Measurements from ENCODE around the gene KIF25.

KIF25 gene

DNA sequence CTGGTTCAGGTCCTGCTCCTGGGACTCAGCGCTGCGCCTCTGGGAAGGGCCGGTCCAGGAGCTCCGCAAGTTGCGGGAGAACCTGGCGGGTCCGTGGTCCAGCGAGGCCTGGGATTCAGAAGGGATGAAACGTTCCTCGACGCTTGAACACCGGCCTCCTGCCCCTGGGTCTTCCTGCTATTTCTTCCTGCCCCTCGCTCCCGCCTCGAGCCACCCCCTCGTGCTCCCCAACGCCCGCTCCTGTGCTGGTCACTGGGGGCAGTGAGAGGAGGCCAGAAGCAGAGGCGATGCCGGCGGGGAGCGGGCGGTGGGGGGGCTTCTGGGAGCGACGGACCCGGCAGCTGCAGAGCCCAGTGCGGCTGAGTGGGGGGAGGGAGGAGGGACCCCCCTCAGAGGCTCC, 20.8 kb upstream of the KIF25 start:
- no peaks in the 10 kb centered on the region for H3F3A ChIP-seq (ENCODE audit: low read depth)
- H3K4me2 ChIP-seq (ENCODE audit: low read depth, low read length, poor library complexity, severe bottlenecking): no peak overlapping the region
- H3K4me3 ChIP-seq (ENCODE audit: low read length, poor library complexity, severe bottlenecking): no peak overlapping the region
- no peaks in the 10 kb centered on the region for H4K20me1 ChIP-seq (ENCODE audit: insufficient read depth, low read length, poor library complexity, severe bottlenecking)
- TF ChIP-seq, protein P1, sequence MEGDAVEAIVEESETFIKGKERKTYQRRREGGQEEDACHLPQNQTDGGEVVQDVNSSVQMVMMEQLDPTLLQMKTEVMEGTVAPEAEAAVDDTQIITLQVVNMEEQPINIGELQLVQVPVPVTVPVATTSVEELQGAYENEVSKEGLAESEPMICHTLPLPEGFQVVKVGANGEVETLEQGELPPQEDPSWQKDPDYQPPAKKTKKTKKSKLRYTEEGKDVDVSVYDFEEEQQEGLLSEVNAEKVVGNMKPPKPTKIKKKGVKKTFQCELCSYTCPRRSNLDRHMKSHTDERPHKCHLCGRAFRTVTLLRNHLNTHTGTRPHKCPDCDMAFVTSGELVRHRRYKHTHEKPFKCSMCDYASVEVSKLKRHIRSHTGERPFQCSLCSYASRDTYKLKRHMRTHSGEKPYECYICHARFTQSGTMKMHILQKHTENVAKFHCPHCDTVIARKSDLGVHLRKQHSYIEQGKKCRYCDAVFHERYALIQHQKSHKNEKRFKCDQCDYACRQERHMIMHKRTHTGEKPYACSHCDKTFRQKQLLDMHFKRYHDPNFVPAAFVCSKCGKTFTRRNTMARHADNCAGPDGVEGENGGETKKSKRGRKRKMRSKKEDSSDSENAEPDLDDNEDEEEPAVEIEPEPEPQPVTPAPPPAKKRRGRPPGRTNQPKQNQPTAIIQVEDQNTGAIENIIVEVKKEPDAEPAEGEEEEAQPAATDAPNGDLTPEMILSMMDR (conservative IDR thresholded peaks at IDR 0.05; ENCODE audit: low read length): no peak
- TF ChIP-seq EZH2phosphoT487 (IDR thresholded peaks at IDR 0.05; ENCODE audit: borderline replicate concordance): no peak
- H3K36me3 ChIP-seq (ENCODE audit: insufficient read depth, low read length): no peaks in the 10 kb centered on the region
- no peak overlapping the region for H3K9ac ChIP-seq (ENCODE audit: low read depth, low read length, poor library complexity, severe bottlenecking)
- no peaks in the 10 kb centered on the region for H3K27me3 ChIP-seq (ENCODE audit: insufficient read depth, low read length, poor library complexity, severe bottlenecking)
- no peaks in the 10 kb centered on the region; the same call in 1 of the 2 replicates for H3K9me3 ChIP-seq (ENCODE audit: insufficient read depth, low read depth, low read length)
- H3K4me1 ChIP-seq (ENCODE audit: insufficient read depth, low read length, poor library complexity, severe bottlenecking): no peaks in the 10 kb centered on the region
- no peaks in the 10 kb centered on the region for H3K79me2 ChIP-seq (ENCODE audit: insufficient read depth, low read length)
- no peaks in the 10 kb centered on the region for H3K9me2 ChIP-seq (replicated peaks; ENCODE audit: low read depth, low read length)
- no peak overlapping the region for H2AFZ ChIP-seq (ENCODE audit: low read length)

DNA sequence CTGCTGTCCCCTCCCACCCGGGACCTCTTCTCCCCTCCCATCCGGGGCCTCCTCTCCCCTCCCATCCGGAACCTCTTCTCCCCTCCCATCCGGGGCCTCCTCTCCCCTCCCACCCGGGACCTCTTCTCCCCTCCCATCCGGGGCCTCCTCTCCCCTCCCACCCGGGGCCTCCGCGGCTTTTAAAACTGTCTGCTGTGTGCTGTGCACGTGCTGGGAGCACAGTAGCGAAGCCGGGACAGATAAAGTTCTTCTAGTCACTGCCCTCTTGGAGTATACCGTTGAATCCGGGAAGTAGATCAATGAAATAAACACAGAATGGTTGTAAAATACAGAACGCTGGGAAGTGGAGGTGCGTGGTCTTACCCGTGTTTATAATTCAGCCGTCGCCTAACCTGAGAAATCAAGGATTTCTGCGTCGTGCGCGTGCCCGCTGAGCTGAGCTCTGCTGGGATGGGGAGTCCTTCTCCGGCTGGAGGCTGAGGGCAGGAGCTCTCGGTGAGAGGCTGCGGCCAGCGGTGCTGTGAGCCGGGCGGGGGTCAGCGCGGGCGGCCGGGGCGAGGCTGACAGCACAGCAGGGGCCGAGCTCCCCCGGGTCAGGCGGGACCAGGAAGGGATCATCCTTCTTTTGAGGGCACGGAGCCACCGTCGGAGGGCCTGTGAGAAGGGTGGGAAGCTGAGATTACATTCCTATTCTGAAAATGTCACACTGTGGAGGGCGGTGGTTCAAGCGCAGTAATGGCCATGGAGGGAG, 19.6 kb upstream of the KIF25 start:
- Histone ChIP-seq H3F3A (ENCODE audit: low read depth) (no peaks in the 10 kb centered on the region), H4K20me1 (ENCODE audit: insufficient read depth, low read length, poor library complexity, severe bottlenecking) (no peaks in the 10 kb centered on the region), H3K36me3 (ENCODE audit: insufficient read depth, low read length) (no peaks in the 10 kb centered on the region), H3K9me3 (ENCODE audit: insufficient read depth, low read depth, low read length) (no peaks in the 10 kb centered on the region; the same call in 1 of the 2 replicates), H3K4me3 (ENCODE audit: low read length, poor library complexity, severe bottlenecking) (no peak overlapping the region), H3K4me1 (ENCODE audit: insufficient read depth, low read length, poor library complexity, severe bottlenecking) (no peaks in the 10 kb centered on the region), H2AFZ (ENCODE audit: low read length) (no peak overlapping the region), H3K4me2 (ENCODE audit: low read depth, low read length, poor library complexity, severe bottlenecking) (no peak overlapping the region), H3K27me3 (ENCODE audit: insufficient read depth, low read length, poor library complexity, severe bottlenecking) (no peaks in the 10 kb centered on the region), H3K9ac (ENCODE audit: low read depth, low read length, poor library complexity, severe bottlenecking) (no peak overlapping the region), H3K9me2 (replicated peaks; ENCODE audit: low read depth, low read length) (no peaks in the 10 kb centered on the region), H3K79me2 (ENCODE audit: insufficient read depth, low read length) (no peaks in the 10 kb centered on the region)
- TF ChIP-seq, protein P1 (conservative IDR thresholded peaks at IDR 0.05; ENCODE audit: low read length): no peak
- TF ChIP-seq EZH2phosphoT487 (IDR thresholded peaks at IDR 0.05; ENCODE audit: borderline replicate concordance): no peak

DNA sequence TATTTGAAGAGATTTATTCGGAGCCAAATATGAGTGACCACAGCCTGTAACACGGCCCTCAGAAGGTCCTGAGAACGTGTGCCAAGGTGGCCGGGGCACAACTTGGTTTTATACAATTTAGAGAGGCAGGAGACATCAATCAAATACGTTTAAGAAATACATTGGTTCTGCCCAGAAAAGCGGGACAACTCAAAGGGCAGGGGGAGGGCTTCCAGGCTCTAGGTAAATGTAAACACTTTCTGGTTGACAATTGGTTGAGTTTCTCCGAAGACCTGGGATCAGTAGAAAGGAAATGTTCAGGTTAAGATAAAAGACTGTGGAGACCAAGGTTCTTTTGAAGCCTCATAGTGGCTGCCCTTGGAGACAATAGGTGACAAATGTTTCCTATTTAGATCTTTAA, 18.9 kb upstream of the KIF25 start:
- no peak for TF ChIP-seq EZH2phosphoT487 (IDR thresholded peaks at IDR 0.05; ENCODE audit: borderline replicate concordance)
- TF ChIP-seq, protein P1 (conservative IDR thresholded peaks at IDR 0.05; ENCODE audit: low read length): no peak
- Histone ChIP-seq H3K79me2 (ENCODE audit: insufficient read depth, low read length) (no peaks in the 10 kb centered on the region), H3K4me2 (ENCODE audit: low read depth, low read length, poor library complexity, severe bottlenecking) (no peak overlapping the region), H3K27me3 (ENCODE audit: insufficient read depth, low read length, poor library complexity, severe bottlenecking) (no peaks in the 10 kb centered on the region), H3K9me2 (replicated peaks; ENCODE audit: low read depth, low read length) (no peaks in the 10 kb centered on the region), H3K4me3 (ENCODE audit: low read length, poor library complexity, severe bottlenecking) (no peak overlapping the region), H3K9ac (ENCODE audit: low read depth, low read length, poor library complexity, severe bottlenecking) (no peak overlapping the region), H3K36me3 (ENCODE audit: insufficient read depth, low read length) (no peaks in the 10 kb centered on the region), H3K4me1 (ENCODE audit: insufficient read depth, low read length, poor library complexity, severe bottlenecking) (no peaks in the 10 kb centered on the region), H3K9me3 (ENCODE audit: insufficient read depth, low read depth, low read length) (no peaks in the 10 kb centered on the region; the same call in 1 of the 2 replicates), H2AFZ (ENCODE audit: low read length) (no peak overlapping the region), H4K20me1 (ENCODE audit: insufficient read depth, low read length, poor library complexity, severe bottlenecking) (no peaks in the 10 kb centered on the region), H3F3A (ENCODE audit: low read depth) (no peaks in the 10 kb centered on the region)

Data from Loucy (cell line).